ENCODE measurements around the gene NLRP9. TPM values are rescaled to one million over a fixed set of nuclear protein-coding genes. Genes with fewer than 3 reads are reported as not detected.

Gene NLRP9
- total and polyA plus RNA-seq, 10 donors = not detected

GRCh38 chr19:55694656-55695491, 43.3 kb downstream of the NLRP9 start:
- Histone ChIP-seq H3K4me1 (peaks cover 0 to 8% (median 0%) of the 10 kb centered on the region in 6 donors), H3K9me3 (no peaks in the 10 kb centered on the region), H3K36me3 (peaks cover 2 to 100% (median 90%) of the 10 kb centered on the region in 6 donors), H3K4me3 (no peak overlapping the region), H3K27ac (no peak overlapping the region), H3K27me3 (replicated peaks in 1 of 7) (no peaks in the 10 kb centered on the region)
- WGBS, 5 donors = 89 to 94% (median 91%) methylated on average over 32 to 37 of the region's 37 CpGs
- intact Hi-C loops (cut with DNase I; ENCODE audit: low total_unique reads) = no loop called here
- TF ChIP-seq POLR2AphosphoS5 (IDR thresholded peaks at IDR 0.05) = peak in 2 of 3 donors; percentile 18 to 66
- no peak for TF ChIP-seq POLR2A (IDR thresholded peaks at IDR 0.05)
- DNase-seq = peak; percentile 67

DNA sequence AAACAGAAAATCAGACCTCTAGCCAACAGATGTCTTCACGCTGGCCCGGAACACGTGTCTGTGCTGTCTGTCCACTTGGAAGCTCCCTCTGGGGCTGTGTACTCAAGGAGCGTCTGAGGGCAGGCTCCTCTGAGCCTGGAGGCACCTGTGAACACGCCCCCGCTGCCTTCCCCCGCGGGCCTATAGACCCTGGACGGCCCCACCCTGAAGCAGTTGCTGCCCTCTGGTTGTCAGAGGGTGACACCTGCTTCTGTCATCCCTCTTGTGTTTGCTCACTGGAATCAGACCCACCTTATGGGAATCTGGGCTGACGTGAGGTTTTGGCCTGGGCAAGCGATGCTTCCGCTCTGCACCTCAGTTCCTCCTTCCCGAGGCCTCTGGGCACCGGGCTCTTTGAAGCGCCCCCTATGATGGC, 44.0 kb downstream of the NLRP9 start:
- no peak for TF ChIP-seq POLR2A (IDR thresholded peaks at IDR 0.05)
- no peak for TF ChIP-seq POLR2AphosphoS5 (IDR thresholded peaks at IDR 0.05)
- no peak for TF ChIP-seq CTCF (IDR thresholded peaks at IDR 0.05 in 8 of 11, conservative IDR thresholded peaks at IDR 0.05 in 3 of 11)
- Histone ChIP-seq H3K36me3 (peaks cover 2 to 100% (median 93%) of the 10 kb centered on the region in 6 donors), H3K4me3 (no peak overlapping the region), H3K9me3 (no peaks in the 10 kb centered on the region), H3K27me3 (replicated peaks in 1 of 7) (no peaks in the 10 kb centered on the region), H3K27ac (no peak overlapping the region), H3K4me1 (peaks cover 0 to 15% (median 0%) of the 10 kb centered on the region in 6 donors)
- DNase-seq = peak; percentile 46
- intact Hi-C loops (cut with DNase I; ENCODE audit: low total_unique reads) = no loop called here
- WGBS, 5 donors = 88 to 96% (median 93%) methylated on average over 13 to 15 of the region's 15 CpGs

DNA sequence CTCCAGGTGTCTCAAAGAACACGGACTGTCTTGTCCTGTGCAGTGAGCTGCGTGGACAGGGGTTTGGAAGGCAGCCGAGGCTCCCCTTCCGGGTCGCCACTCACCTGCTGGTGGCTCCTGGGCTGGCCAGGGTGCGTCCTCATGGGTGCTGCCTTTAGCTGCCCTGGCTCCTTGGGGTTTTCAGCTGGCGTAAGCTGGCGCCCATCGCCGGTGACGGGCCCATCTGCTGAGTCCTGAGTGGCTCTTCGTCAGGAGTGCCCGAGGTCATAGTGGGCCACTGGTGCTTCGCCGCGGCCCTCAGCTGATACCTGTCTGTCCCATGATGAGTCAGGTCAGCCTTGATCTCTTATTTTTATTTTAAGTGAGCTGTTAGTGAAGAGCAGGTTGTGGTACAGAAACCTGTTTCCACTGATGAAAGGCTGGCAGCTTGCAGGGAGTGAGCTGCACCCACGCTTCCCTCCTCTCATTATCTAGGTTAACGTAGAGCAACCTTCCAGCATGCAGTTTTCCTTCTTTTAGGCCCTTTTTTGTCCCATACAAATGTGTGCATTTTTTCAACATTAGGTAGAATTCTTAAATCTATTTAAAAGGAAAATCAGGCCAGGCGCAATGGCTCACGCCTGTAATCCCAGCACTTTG, 44.7 kb downstream of the NLRP9 start:
- intact Hi-C loops (cut with DNase I; ENCODE audit: low total_unique reads) = no loop called here
- peaks cover 2 to 100% (median 95%) of the 10 kb centered on the region in 6 donors for H3K36me3 ChIP-seq

DNA sequence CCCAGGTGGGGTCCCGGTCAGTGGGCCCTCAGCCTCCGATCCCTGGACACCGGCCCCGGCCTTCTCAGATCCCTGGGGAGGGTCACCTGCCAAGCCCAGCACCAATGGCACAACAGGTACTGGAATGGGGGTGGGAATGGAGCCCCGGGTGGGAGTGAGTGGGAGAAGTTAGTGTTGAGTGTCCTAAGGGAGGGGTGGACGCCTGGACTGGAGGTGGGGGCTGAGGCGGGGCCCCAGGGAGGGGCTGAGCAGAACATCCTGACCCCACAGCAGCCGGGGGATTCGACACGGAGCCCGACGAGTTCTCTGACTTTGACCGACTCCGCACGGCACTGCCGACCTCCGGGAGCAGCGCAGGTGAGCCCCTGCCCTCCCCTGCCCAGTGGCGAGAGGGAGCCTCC, 45.5 kb downstream of the NLRP9 start:
- 93 to 97% (median 95%) methylated on average over 11 to 19 of the region's 19 CpGs for WGBS, 5 donors
- TF ChIP-seq POLR2AphosphoS5 (IDR thresholded peaks at IDR 0.05) (peak in 1 of 3 donors; percentile 9), CTCF (IDR thresholded peaks at IDR 0.05 in 8 of 11, conservative IDR thresholded peaks at IDR 0.05 in 3 of 11) (no peak), POLR2A (IDR thresholded peaks at IDR 0.05) (no peak)
- Histone ChIP-seq H3K27me3 (replicated peaks in 1 of 7) (no peaks in the 10 kb centered on the region), H3K36me3 (peaks cover 2 to 100% (median 96%) of the 10 kb centered on the region in 6 donors), H3K9me3 (no peaks in the 10 kb centered on the region), H3K4me1 (peaks cover 0 to 30% (median 10%) of the 10 kb centered on the region in 6 donors), H3K27ac (no peak overlapping the region), H3K4me3 (no peak overlapping the region)
- DNase-seq = peak; percentile 51
- intact Hi-C loops (cut with DNase I; ENCODE audit: low total_unique reads) = no loop called here

More for the DNA sequence above, 44.7 kb downstream of the NLRP9 start:
- H3K9me3 ChIP-seq = no peaks in the 10 kb centered on the region
- DNase-seq = peak; percentile 61
- H3K27ac ChIP-seq = no peak overlapping the region
- no peaks in the 10 kb centered on the region for H3K27me3 ChIP-seq (replicated peaks in 1 of 7)
- TF ChIP-seq POLR2AphosphoS5 (IDR thresholded peaks at IDR 0.05) (peak in 1 of 3 donors; percentile 40), CTCF (IDR thresholded peaks at IDR 0.05 in 8 of 11, conservative IDR thresholded peaks at IDR 0.05 in 3 of 11) (no peak)
- 88 to 96% (median 95%) methylated on average over 9 to 20 of the region's 20 CpGs for WGBS, 5 donors
- H3K4me1 ChIP-seq = peaks cover 0 to 23% (median 2%) of the 10 kb centered on the region in 6 donors
- no peak overlapping the region for H3K4me3 ChIP-seq

Data from spleen (tissue), 11 donors.